Mucosa of rectum (tissue), 2 donors: Measurements from ENCODE around the gene BBLN.
"Not testable (repeated sequence)": the region's sequence is repeated elsewhere in the genome, so short reads cannot be mapped to it uniquely, and the experiment has no call there.

Experiments used
- H3K27ac ChIP-seq, 2 donors: one replicate each; pipeline ENCODE4 v1.7.0; 2013; ENCODE audit warnings: inconsistent platforms in 2 of 2, low read depth in 2 of 2, low read length in 2 of 2
- H3K27me3 ChIP-seq, 2 donors: one replicate each; pipeline ENCODE4 v1.7.0; 2013; ENCODE audit warnings: low read length in 2 of 2; ENCODE audit not compliant: control insufficient read depth in 2 of 2, insufficient read depth in 2 of 2
- H3K36me3 ChIP-seq, 2 donors: one replicate each; pipeline ENCODE4 v1.7.0; 2013; ENCODE audit warnings: low read length in 2 of 2; ENCODE audit not compliant: control insufficient read depth in 2 of 2, insufficient read depth in 2 of 2
- H3K4me1 ChIP-seq, 2 donors: one replicate each; pipeline ENCODE4 v1.7.0; 2013; ENCODE audit warnings: low read length in 2 of 2, mild to moderate bottlenecking in 1 of 2; ENCODE audit not compliant: control insufficient read depth in 2 of 2, insufficient read depth in 2 of 2
- H3K4me3 ChIP-seq, 2 donors: one replicate each; pipeline ENCODE4 v1.7.0; 2013; ENCODE audit warnings: low read length in 2 of 2
- H3K9ac ChIP-seq, 2 donors: one replicate each; pipeline ENCODE4 v1.7.0; 2013; ENCODE audit warnings: low read length in 2 of 2, low read depth in 1 of 2, mild to moderate bottlenecking in 1 of 2
- H3K9me3 ChIP-seq, 2 donors: one replicate each; pipeline ENCODE4 v1.7.0; 2013; ENCODE audit warnings: low read length in 2 of 2; ENCODE audit not compliant: control insufficient read depth in 2 of 2
- donor health status: healthy.
- donor health status: Normal muscosa, but diverticular disease.

Gene BBLN

DNA sequence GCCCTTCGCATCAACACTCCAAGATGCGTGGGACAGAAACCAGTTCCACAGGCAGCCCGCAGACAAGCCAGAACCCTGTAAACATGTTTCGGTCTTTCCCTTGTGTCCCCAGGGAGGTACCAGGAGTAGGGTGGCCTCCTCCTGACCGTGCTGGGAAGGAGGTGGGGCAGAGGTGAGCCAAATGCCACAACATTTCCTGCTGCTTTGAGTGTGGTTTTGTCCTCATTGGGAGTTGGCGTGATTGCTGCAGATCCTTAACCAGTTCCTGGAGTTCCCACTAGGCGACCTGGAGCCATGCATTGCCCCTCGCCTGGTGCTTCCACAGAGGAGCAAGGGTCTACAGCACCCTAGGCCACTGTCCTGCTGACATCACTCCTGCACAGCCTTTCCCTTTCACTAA lies 24.5 kb upstream of the BBLN start:
- H3K27me3 ChIP-seq, H3K9me3 ChIP-seq, H3K36me3 ChIP-seq, H3K9ac ChIP-seq, H3K4me3 ChIP-seq, H3K27ac ChIP-seq, H3K4me1 ChIP-seq: not testable (repeated sequence)

DNA sequence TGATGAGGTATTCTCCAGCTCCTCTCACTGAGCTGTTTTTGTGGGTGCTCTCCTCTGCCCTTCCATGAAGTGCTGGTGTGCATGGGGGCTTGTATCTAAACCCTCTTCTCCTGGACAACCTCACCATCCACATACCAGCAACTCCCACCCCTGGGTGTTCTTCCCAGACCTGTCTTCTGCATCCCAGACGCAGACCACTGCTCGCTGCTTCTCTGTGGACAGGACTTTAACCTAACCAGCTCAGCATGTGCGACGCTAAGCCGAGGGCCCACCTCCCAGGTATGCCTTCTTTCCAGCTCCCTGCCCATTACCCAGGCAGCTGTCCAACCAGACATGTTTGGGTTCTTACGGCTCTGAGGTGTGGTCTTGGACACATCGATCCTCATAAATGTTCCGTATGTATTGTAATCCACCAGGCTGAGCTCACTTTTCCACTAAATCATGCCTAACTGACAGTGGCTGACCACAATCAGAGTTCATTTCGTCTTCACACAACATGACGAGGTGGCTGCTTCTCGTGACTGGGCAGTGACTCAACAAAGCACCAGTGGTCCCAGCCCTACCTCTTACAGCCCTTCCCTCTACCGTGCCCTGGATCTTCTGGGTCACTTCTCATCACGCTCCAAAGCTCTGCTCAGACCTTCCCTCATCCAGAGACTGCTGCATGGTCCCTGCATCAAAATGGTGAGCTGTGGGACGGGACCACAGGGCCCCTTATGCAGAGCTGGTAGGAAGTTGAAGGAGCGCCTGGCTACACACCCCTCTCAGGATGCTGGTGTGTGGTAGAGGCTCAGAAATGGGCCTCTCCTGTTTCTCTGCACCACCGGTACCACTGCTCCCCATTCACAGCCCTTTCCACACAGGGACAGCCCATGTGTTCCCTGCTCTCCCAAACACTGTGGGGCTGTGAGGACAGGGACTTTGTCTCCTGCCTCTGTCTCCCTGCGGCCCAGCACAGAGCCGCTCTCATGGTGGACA lies 23.0 kb upstream of the BBLN start:
- Histone ChIP-seq H3K36me3 (no peaks in the 10 kb centered on the region), H3K27ac (no peak overlapping the region), H3K27me3 (no peaks in the 10 kb centered on the region), H3K4me3 (no peak overlapping the region), H3K4me1 (no peaks in the 10 kb centered on the region), H3K9me3 (no peaks in the 10 kb centered on the region), H3K9ac (no peak overlapping the region)

DNA sequence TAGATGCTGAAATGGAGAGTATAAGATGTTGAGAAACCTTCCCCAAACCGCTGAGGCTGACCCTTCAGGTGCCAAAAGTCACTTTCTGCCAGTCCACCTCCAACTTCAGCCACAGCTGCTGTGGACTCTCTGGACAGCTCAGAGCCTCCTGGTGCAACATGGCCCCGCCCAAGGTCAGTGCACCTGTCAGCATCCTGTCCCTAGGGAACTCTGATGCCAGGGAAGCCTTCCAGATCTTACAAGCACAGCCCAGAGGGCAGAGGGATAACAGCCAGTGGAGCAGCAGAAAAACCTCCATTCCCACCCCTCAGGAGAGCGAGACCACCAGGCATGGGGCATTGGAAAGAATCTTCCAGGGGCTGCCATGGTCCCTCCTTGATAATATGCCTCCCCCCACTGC lies 22.1 kb upstream of the BBLN start:
- Histone ChIP-seq H3K36me3 (no peaks in the 10 kb centered on the region), H3K4me1 (no peaks in the 10 kb centered on the region), H3K27me3 (no peaks in the 10 kb centered on the region)

DNA sequence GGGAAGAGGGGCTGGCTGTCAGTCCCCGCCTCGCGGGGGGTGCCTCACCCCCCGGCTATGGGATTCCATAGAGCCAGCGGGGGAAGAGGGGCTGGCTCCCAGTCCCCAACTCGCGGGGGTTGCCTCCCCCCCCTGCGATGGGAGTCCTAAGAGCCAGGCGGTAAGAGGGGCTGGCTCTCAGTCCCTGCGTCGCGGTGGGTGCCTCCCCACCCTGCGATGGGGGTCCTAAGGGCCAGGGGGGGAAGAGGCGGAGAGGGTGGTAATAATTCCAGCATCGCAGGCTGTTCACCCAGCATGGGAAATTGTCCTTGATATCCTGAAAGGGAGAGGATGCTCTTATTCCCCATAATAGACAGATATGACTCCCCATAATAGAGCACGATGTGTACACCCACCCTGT lies 20.4 kb upstream of the BBLN start:
- Histone ChIP-seq H3K36me3 (no peaks in the 10 kb centered on the region), H3K27me3 (no peaks in the 10 kb centered on the region), H3K27ac (no peak overlapping the region), H3K4me1 (peaks cover 8 to 9% of the 10 kb centered on the region in 2 donors), H3K9ac (no peak overlapping the region), H3K4me3 (no peak overlapping the region), H3K9me3 (no peaks in the 10 kb centered on the region)

More for the DNA sequence above, 22.1 kb upstream of the BBLN start:
- Histone ChIP-seq H3K9ac (no peak overlapping the region), H3K27ac (no peak overlapping the region), H3K4me3 (no peak overlapping the region), H3K9me3 (no peaks in the 10 kb centered on the region)

DNA sequence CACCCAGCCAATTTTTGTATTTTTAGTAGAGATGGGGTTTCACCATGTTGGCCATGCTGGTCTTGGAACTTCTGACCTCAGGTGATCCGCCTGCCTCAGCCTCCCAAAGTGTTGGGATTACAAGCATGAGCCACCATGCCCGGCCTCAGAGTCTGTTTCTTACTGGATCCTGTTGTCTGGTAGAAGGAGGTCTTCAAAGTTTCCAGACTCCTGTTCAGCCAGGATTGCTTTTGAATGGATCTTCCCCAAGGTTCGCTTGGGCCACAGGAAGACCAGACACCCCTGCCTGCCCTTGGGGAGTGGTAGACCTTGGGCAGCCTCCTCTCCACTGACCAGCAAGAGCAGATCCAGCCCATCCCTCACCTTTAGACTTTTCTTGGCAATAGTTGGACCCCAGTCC lies 18.5 kb upstream of the BBLN start:
- Histone ChIP-seq H3K27me3 (no peaks in the 10 kb centered on the region), H3K9ac (no peak overlapping the region), H3K9me3 (no peaks in the 10 kb centered on the region), H3K27ac (no peak overlapping the region), H3K36me3 (no peaks in the 10 kb centered on the region), H3K4me1 (peaks cover 8 to 9% of the 10 kb centered on the region in 2 donors), H3K4me3 (no peak overlapping the region)

DNA sequence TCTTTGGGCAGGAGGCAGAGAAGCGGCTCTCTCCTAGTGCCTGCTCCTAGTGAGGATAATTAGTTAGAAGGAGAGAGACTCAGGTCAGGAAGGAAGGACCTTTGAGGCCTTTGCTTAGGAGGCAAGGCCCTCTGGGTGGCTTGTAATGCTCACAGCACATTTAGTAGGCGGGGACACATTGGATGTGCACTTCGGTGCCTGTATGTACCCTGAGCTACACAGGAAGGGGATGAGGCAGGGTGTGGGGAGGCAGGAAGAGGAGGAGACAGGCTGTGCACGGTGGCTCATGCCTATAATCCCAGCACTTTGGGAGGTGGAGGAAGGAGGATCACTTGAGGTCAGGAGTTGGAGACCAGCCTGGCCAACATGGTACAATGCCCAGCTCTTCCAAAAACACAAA lies 18.0 kb upstream of the BBLN start:
- no peaks in the 10 kb centered on the region for H3K27me3 ChIP-seq
- H3K27ac ChIP-seq = no peak overlapping the region
- no peak overlapping the region for H3K9ac ChIP-seq
- H3K4me1 ChIP-seq = peaks cover 8 to 9% of the 10 kb centered on the region in 2 donors
- H3K4me3 ChIP-seq = no peak overlapping the region
- H3K36me3 ChIP-seq = no peaks in the 10 kb centered on the region
- H3K9me3 ChIP-seq = no peaks in the 10 kb centered on the region

DNA sequence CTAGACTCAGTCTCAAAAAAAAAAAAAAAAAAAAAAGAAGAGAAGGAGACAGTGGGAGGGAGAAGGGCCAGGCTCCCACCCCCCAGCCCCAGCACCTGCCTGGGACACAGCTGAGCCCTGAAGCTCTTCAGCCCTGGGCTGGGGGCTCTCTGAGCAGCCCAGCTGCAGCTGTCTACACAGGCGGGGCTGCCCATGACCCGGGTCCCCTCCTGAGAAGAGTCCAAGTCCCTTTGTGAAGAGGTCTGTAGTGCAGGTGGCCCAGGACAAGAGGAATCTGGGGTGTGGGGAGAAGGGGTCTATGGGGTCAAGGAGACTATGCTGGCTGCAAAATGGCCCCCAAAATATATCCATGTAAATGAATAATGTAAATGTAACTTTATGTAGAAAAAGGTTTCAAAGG lies 17.5 kb upstream of the BBLN start:
- Histone ChIP-seq H3K4me3 (no peak overlapping the region), H3K27me3 (no peaks in the 10 kb centered on the region), H3K9ac (no peak overlapping the region), H3K4me1 (peaks cover 8 to 9% of the 10 kb centered on the region in 2 donors), H3K36me3 (no peaks in the 10 kb centered on the region), H3K9me3 (no peaks in the 10 kb centered on the region), H3K27ac (no peak overlapping the region)

DNA sequence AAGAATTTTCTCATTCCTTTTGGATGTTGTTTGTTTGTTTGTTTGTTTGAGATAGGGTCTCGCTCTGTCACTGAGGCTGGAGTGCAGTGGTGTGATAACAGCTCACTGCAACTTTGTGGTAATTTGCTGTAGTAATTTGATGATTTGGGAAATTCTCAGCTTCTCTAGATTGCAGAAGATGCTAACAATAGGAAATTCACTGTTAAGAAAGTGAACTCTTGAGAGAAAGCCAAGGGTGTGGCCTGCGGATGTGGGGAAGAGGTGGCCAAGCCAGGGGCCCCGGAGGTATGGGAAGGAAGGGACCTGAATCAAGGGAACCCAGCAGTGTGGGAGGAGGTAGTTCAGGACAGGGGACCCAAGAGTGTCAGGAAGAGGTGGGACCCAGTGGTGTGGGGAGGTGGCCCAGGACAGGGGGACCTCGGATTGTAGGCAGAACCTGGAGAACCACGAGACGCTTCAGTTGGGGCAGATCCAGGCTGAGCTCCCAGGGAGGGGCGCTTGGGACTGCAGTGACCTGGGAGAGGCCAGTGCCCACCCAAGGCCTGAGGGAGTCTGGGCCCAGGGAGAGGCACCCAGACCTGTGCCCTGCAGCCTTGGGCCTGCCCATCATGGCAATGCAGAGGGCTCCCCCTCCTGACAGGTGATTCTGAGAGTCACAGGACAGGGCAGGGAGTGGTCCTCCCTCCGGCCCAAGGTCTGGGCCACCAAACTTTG lies 16.4 kb upstream of the BBLN start:
- Histone ChIP-seq H3K27ac (no peak overlapping the region), H3K27me3 (no peaks in the 10 kb centered on the region), H3K36me3 (no peaks in the 10 kb centered on the region), H3K9me3 (no peaks in the 10 kb centered on the region), H3K4me3 (no peak overlapping the region), H3K9ac (no peak overlapping the region), H3K4me1 (peaks cover 15 to 17% of the 10 kb centered on the region in 2 donors)

DNA sequence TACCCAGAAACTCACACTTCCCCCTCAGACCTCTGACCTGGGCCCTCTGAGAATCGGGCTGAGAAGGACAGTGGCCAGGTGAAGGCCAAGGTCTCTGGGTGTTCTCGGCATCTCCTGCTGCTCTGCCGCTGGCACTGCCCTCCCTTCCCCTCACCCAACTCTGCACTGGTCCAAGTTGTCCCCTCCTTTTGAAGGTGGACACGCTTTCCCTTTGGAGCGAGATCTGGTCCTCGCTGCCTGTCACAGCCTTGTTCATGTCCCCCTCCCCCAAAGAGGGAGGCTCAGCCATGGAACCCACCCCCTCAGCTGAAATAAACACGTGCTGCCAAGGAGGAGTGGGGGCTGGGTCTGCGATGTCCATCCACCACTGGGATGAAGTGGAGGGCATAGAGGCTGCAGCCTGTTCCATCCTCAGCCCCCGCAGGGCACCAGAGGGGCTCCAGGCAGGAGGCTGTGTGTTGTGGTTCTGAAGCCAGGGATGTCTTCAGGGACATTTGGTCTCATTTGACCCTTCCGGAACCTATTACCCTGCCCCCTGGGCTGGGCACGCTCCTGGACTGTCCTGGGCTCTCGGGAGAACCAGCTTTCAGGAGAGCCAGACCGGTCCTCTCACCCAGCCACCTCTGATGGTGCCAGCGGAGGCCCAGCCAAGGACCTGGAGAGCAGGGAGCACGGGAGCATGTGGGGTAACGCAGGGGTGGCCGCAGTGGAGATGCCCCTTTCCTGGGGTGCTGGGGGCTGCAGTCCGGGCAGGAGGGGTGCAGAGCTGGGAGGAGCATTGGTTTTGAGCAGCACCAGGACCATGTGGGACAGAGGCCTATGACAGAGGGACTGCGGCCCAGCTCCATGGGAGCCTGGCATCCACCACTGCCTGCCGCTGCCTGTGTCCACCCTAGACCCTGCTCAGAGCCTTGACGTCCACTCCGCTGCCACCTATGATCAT lies 15.6 kb upstream of the BBLN start:
- Histone ChIP-seq H3K27me3 (no peaks in the 10 kb centered on the region), H3K4me3 (no peak overlapping the region), H3K9ac (no peak overlapping the region), H3K9me3 (no peaks in the 10 kb centered on the region), H3K27ac (no peak overlapping the region), H3K36me3 (no peaks in the 10 kb centered on the region), H3K4me1 (peaks cover 23 to 24% of the 10 kb centered on the region in 2 donors)
